Activated CD4-positive, alpha-beta T cell treated with anti-CD3 and anti-CD28 coated beads, Interleukin-2, Interleukin-6, amounts not matched to agents 100 ng/mL and 50 ng/mL, durations not matched to agents 16 hours and 8 hours (primary cell): Measurements from ENCODE around the gene CELF4.

Experiments used
- DNase-seq: peaks from one replicate; pipeline ENCODE4 v3.0.0-alpha.2; 2020

The CELF4 gene

GRCh38 chr18:37520508-37520907, 45.1 kb downstream of the CELF4 start:
- DNase-seq, result no peak

- no peak for DNase-seq
Observed at GRCh38 chr18:37519510-37520135, 46.0 kb downstream of the CELF4 start.

DNA sequence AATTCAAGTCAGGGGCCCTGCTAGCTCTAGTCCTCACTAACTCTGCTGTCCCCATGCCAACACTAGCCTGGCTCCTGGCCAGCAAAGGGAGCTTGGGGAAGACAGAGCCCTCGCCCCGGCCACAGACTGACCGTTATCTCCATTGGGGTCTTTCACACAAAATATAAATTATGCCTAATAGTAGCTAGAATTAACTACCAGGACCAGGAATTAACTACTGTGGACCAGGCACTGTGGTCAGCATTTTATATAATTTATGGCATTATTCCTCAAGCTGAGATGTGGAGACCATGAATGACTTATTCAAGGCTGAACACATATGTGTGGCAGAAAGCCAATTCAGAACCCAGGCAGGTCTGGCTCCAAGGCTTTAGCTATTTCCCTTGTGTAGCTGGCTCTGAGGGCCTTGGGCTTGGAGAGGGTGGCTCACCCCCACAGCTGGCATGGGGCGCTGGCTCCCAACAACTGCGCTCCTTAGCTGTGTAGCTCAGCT, 49.2 kb downstream of the CELF4 start:
- DNase-seq, result no peak

GRCh38 chr18:37514953-37515352, 50.6 kb downstream of the CELF4 start:
- DNase-seq, result no peak

DNA sequence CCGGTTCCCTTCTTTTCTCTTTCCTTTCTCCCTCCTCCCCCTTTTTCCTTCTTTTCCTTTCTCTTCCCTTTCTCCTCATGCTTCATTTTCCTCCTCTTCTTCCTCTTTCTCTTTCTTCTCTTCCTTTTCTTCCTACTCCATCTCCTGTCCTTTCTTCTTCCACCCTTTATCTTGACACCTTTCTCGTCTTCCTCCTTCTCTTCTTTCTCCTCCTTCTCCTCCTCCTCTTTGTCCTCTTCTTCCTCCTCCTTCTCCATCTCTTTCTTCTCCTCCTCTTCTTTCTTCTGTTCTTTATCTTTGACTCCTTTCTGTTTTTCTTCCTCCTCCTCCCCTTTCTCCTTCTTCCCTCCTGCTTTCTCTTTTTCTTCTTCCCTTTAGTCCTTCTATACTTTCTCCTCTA, 53.2 kb downstream of the CELF4 start:
- DNase-seq, result no peak

DNA sequence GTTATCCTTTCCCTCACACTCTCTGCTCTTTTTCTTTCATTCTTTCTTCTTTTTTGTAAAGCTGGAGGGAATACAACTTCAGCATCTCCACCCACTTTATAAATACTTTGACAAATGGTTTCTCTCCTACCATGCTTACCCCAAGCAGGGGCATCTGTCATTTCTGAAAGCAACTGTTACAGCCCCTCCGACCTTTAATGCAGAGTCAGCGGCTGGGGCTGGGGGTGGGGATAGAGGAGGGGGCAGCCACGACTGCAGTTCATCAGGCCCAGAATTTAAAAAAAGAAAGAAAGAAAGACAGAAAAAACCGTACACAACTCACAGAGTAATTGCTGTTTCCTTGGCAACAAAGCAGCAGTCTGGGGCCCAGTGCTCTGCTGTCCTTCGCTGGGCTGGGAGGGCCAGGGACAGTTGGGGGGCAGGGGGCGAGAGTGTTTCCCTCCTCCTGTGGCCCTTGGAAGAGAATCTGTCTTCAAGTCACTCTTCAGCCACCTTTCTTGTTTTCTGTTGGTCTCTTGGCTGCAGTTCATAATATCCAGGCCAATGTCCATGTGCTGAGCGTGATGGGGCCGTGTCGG, 53.8 kb downstream of the CELF4 start:
- DNase-seq, result no peak

GRCh38 chr18:37509600-37509999, 56.0 kb downstream of the CELF4 start:
- no peak for DNase-seq

- DNase-seq, result no peak
Observed at GRCh38 chr18:37508207-37508606, 57.4 kb downstream of the CELF4 start.

GRCh38 chr18:37507239-37507638, 58.4 kb downstream of the CELF4 start:
- no peak for DNase-seq

GRCh38 chr18:37506001-37506400, 59.6 kb downstream of the CELF4 start:
- no peak for DNase-seq

- DNase-seq, result no peak
Observed at GRCh38 chr18:37505321-37505720, 60.3 kb downstream of the CELF4 start.

DNA sequence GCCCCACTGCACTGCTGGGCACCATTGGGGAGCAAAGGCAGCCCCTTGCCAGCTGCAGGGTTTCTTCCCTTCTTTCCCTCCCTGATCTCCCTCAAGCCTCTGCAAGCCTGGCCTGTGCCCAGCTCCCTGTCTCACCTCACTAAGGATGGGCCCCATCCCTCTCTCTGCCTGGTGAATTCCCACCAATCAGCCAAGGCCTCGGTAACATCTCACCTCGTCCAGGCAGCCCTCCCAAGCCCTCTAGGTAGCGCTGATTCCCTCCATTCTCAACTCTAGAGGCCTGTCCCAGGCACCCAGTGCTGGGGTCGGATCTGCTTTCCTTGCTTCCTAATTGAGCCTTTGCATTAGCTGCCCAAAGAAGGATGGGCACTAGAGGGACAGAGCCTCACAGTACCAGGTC, 63.0 kb downstream of the CELF4 start:
- no peak for DNase-seq

GRCh38 chr18:37502036-37502435, 63.6 kb downstream of the CELF4 start:
- DNase-seq, result no peak

DNA sequence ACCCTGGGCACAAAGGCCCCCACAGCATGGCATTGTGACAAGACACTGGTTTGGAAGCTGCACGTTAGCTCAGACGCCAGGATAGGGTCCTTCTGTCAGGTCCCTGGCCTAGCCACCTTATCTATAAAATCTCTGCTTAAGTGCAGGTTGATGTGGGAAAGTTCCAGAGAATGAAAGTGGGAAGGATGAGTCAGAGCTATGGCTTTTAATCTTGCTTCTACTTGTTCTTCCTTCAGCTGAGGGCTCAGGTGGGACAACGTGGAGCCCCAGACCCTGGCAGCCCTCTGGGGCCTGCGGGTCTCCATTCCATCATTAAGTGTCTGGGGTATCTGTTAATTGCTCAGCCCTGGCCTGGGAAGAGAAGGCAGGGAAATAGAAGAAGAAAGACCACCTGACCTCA, 64.5 kb downstream of the CELF4 start:
- DNase-seq, result no peak

DNA sequence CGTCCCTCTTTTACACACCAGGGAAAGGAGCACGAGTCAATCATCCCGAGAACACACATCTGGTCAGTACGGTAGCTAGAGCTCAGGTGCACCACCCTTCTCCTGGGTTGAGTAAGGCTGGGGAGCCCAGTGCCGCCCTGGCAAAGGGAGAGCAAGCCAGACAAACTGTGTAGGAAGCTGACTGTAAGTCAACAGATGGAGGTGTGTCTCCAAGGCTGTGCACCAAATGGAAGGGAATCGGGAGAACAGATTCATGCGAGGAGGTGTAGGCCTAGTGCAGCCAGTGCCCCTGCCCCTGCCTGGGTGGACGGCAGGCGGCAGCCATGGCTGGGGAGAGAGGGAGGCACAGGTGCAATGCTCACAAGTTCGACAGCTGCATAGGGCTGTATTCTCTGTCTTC, 65.7 kb downstream of the CELF4 start:
- no peak for DNase-seq

- no peak for DNase-seq
Observed at GRCh38 chr18:37499044-37499443, 66.6 kb downstream of the CELF4 start.

- no peak for DNase-seq
Observed at GRCh38 chr18:37497853-37498518, 67.6 kb downstream of the CELF4 start.

- DNase-seq, result no peak
Observed at GRCh38 chr18:37496568-37496967, 69.0 kb downstream of the CELF4 start.

GRCh38 chr18:37495354-37495753, 70.2 kb downstream of the CELF4 start:
- no peak for DNase-seq

DNA sequence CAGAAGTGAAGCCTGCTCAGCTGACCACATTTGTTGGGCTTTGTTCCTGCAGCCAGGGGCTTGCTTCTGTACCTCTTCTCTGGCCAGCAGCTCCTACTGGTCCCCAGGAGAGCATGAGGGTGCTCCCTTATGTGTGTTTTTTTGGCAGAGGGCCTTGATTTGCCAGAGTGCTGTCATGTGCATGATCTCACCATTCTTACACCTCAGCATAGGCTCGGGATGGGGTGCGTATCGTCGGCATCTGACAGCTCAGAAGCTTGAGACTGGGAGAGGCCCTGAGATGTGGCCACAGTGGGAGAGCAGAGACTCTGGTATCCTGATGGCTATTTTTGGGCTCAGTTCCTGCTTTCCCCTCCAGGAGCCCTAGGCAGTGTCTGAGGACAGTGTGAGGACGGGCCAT, 71.2 kb downstream of the CELF4 start:
- no peak for DNase-seq

DNA sequence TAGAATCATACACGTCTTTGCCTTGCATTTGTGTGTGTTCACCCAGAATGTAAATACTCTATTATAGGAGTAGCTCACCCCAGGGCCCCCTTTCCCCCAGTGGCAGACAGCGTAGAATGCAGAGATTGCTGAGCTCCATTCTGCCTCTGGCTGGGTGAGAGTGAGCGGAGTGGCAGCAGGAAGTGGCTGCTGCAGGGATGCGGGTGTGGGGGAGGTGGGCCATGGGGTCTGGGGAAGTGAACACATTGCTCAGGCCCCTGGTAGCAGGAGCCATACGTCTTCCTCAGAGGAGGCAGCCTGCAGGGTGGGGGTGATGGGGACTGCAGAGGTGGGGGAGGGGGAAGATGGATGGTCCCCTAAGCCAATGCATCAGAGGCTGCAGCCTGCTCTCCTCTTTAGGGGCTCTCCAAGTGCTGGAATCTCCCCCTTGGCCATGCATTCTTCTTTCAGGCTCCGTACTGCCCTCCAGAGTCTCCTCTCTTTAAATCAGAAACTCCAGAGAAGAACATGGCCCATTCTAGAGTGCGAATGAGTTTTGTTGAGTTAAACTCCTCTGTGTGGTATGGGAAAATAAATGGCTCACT, 72.2 kb downstream of the CELF4 start:
- no peak for DNase-seq

GRCh38 chr18:37492952-37493351, 72.6 kb downstream of the CELF4 start:
- DNase-seq, result no peak

DNA sequence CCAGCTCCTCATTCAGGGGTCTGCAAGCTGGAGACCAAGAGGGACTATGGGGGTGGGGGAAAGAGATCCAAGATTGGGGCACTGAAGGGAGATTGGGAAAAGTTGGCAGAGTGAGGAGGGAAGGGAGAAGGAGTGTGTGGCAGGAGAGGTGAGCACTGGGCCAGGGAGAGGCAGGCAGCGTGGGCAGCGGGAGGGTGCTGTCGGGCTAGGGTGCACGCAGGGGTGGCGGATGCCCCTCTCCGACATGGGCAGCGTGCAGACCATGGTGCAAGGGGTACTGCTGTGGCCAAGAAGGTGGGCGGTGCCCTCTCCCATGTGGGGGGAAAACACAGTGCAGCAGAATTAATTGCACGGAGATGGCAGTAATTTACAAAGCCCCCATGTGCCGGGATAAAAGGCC, 74.1 kb downstream of the CELF4 start:
- DNase-seq, result no peak

- no peak for DNase-seq
Observed at GRCh38 chr18:37489998-37490397, 75.6 kb downstream of the CELF4 start.
